Left lung (tissue), 10 donors: ENCODE data around the gene MT2A. TPM values are rescaled to one million over a fixed set of nuclear protein-coding genes. Genes with fewer than 3 reads are reported as not detected.
"Not testable (repeated sequence)": the region's sequence is repeated elsewhere in the genome, so short reads cannot be mapped to it uniquely, and the experiment has no call there.

Experiments used
- ATAC-seq: fragments of 200-7000 bp; cut with Tn5 transposase; one replicate; pipeline ENCODE4 v1.9.1; 2020; ENCODE audit warnings: moderate library complexity
- DNase-seq, 4 donors: peaks; one replicate each; pipeline ENCODE4 v3.0.0-alpha.2; 2013 to 2020
- H3K27ac ChIP-seq, 2 donors: fragments of 200-600 bp; sonication (generic) in 1 of 2; one replicate each; pipeline versions ENCODE4 v1.5.0 to v1.8.0; 2020 to 2021
- H3K27me3 ChIP-seq, 2 donors: fragments of 200-600 bp; sonication (generic) in 1 of 2; one replicate each; pipeline versions ENCODE4 v1.5.0 to v1.8.0; 2020 to 2021
- H3K36me3 ChIP-seq, 2 donors: fragments of 200-600 bp; sonication (generic) in 1 of 2; one replicate each; pipeline versions ENCODE4 v1.5.0 to v1.8.0; 2020 to 2021
- H3K4me1 ChIP-seq, 2 donors: fragments of 200-600 bp; one replicate each; pipeline ENCODE4 v1.8.0; 2021
- H3K4me3 ChIP-seq, 2 donors: fragments of 200-600 bp; sonication (generic) in 1 of 2; one replicate each; pipeline versions ENCODE4 v1.5.0 to v1.8.0; 2020 to 2021; ENCODE audit warnings: mild to moderate bottlenecking in 1 of 2
- H3K9me3 ChIP-seq, 2 donors: fragments of 200-600 bp; sonication (generic) in 1 of 2; one replicate each; pipeline versions ENCODE4 v1.5.0 to v1.8.0; 2020 to 2021
- CTCF ChIP-seq, 2 donors: fragments of 200-600 bp; sonication (generic) in 1 of 2; IDR thresholded peaks; one replicate each; pipeline versions ENCODE4 v1.5.0 to v1.8.0; 2021; ENCODE audit warnings: antibody characterized with exemption in 2 of 2
- intact Hi-C, 2 donors: fragments of 100-400 bp; cut with DNase I; formaldehyde crosslinking; loops; one replicate each; pipeline versions ENCODE4 v1.11.2 to v1.14.2; 2022
- polyA plus RNA-seq, 6 donors: library from polyadenylated mRNA; unstranded; fragments of 120-200 nt; gene quantifications; one replicate each; pipeline ENCODE4 v1.2.1, GENCODE V29; 2013; ENCODE audit not compliant: insufficient read length in 6 of 6
- total RNA-seq, 2 donors: library from RNA; stranded (reverse); fragmentation: NEBNext Ultra II Directional; extraction: Animal tissue kit (Norgen Biotek cat#: 25700); gene quantifications; one replicate each; pipeline ENCODE4 v1.2.1, GENCODE V29; 2021
- donor health status: DM: no; HTN: yes; CAD: no.
- donor health status: DM: no; HTN: no; CAD: no.

Gene MT2A
- total and polyA plus RNA-seq, 8 donors: 27.1 to 425 (median 47.9) TPM

GRCh38 chr16:56618138-56618537 is 9.8 kb downstream of the MT2A start:
- H3K9me3 ChIP-seq: no peaks in the 10 kb centered on the region
- peaks cover 0 to 31% of the 10 kb centered on the region in 2 donors for H3K27me3 ChIP-seq
- DNase-seq (no peak), ATAC-seq (no peak)
- H3K27ac ChIP-seq: no peak overlapping the region
- peaks cover 0 to 13% of the 10 kb centered on the region in 2 donors for H3K4me1 ChIP-seq
- no peak overlapping the region for H3K4me3 ChIP-seq
- H3K36me3 ChIP-seq: no peaks in the 10 kb centered on the region
- intact Hi-C loops: no loop called here
- no peak for TF ChIP-seq CTCF (IDR thresholded peaks at IDR 0.05)

GRCh38 chr16:56620339-56620897 is 12.0 kb downstream of the MT2A start:
- H3K4me3 ChIP-seq: no peak overlapping the region
- intact Hi-C loops: no loop called here
- DNase-seq: no peak
- H3K27me3 ChIP-seq: peaks cover 0 to 44% of the 10 kb centered on the region in 2 donors
- TF ChIP-seq CTCF (IDR thresholded peaks at IDR 0.05): no peak
- no peaks in the 10 kb centered on the region for H3K9me3 ChIP-seq
- ATAC-seq: no peak
- peaks cover 0 to 21% of the 10 kb centered on the region in 2 donors for H3K4me1 ChIP-seq
- no peaks in the 10 kb centered on the region for H3K36me3 ChIP-seq
- H3K27ac ChIP-seq: no peak overlapping the region

GRCh38 chr16:56621665-56622445 is 13.5 kb downstream of the MT2A start:
- Histone ChIP-seq H3K4me1 (peaks cover 5 to 32% of the 10 kb centered on the region in 2 donors), H3K27me3 (peaks cover 0 to 54% of the 10 kb centered on the region in 2 donors)
- H3K4me3 ChIP-seq, intact Hi-C loops, DNase-seq, H3K9me3 ChIP-seq, H3K36me3 ChIP-seq, H3K27ac ChIP-seq, ATAC-seq: not testable (repeated sequence)

- H3K27ac ChIP-seq, H3K4me3 ChIP-seq, H3K36me3 ChIP-seq, intact Hi-C loops, ATAC-seq, H3K9me3 ChIP-seq, DNase-seq: not testable (repeated sequence)
- Histone ChIP-seq H3K4me1 (peaks cover 5 to 23% of the 10 kb centered on the region in 2 donors), H3K27me3 (peaks cover 0 to 54% of the 10 kb centered on the region in 2 donors)
These were observed 14.8 kb downstream of the MT2A start for GRCh38 chr16:56623184-56623583.

- no peak for DNase-seq
- TF ChIP-seq CTCF (IDR thresholded peaks at IDR 0.05): no peak
- intact Hi-C loops: no loop called here
- Histone ChIP-seq H3K4me3 (no peak overlapping the region), H3K27ac (no peak overlapping the region), H3K36me3 (no peaks in the 10 kb centered on the region), H3K27me3 (peaks cover 0 to 51% of the 10 kb centered on the region in 2 donors), H3K9me3 (no peaks in the 10 kb centered on the region), H3K4me1 (peaks cover 5 to 23% of the 10 kb centered on the region in 2 donors)
- ATAC-seq: no peak
These were observed 15.3 kb downstream of the MT2A start for GRCh38 chr16:56623637-56624036.

- peak in 1 of 4 donors; percentile 89 for DNase-seq
- ATAC-seq: peak; percentile 92
- intact Hi-C loops: no loop called here
- TF ChIP-seq CTCF (IDR thresholded peaks at IDR 0.05): no peak
- H3K4me1 ChIP-seq: peaks cover 5 to 23% of the 10 kb centered on the region in 2 donors
- H3K27ac ChIP-seq: peak within 1 kb of the TSS; percentile 80 to 90
- H3K4me3 ChIP-seq: peak within 1 kb of the TSS; percentile 46 to 50
- peaks cover 0 to 42% of the 10 kb centered on the region in 2 donors for H3K27me3 ChIP-seq
- no peaks in the 10 kb centered on the region for H3K9me3 ChIP-seq
- no peaks in the 10 kb centered on the region for H3K36me3 ChIP-seq
These were observed 17.0 kb downstream of the MT2A start, which contains the start of gene MT1E for GRCh38 chr16:56625140-56625942. Gene MT1E (plus strand): TSS chr16:56625781. CDS start chr16:56625852, 71 bp downstream.
